GM12872 (cell line): ENCODE data around the gene CATSPERB.

Source experiments
- CTCF ChIP-seq: IDR thresholded peaks from 3 replicates; pipeline ENCODE4 v1.5.1; 2011; ENCODE audit warnings: low read depth, mild to moderate bottlenecking, low read length, moderate library complexity; ENCODE audit not compliant: insufficient read depth

CATSPERB gene

GRCh38 chr14:91745344-91745743, 13.5 kb upstream of the CATSPERB start:
- no peak for TF ChIP-seq CTCF

- no peak for TF ChIP-seq CTCF
Observed at GRCh38 chr14:91744068-91744480, 12.2 kb upstream of the CATSPERB start.

- no peak for TF ChIP-seq CTCF
Observed at GRCh38 chr14:91743305-91743653, 11.4 kb upstream of the CATSPERB start.

GRCh38 chr14:91742621-91743304, 10.9 kb upstream of the CATSPERB start:
- TF ChIP-seq CTCF = no peak

- no peak for TF ChIP-seq CTCF
Observed at GRCh38 chr14:91737619-91738018, 5.7 kb upstream of the CATSPERB start.

- no peak for TF ChIP-seq CTCF
Observed at GRCh38 chr14:91732859-91733477, 1.1 kb upstream of the CATSPERB start.

- TF ChIP-seq CTCF = no peak
Observed at GRCh38 chr14:91732439-91732838, 553 bp upstream of the CATSPERB start.
